ENCODE data around the gene MCRS1.
"Not testable (repeated sequence)": the region's sequence is repeated elsewhere in the genome, so short reads cannot be mapped to it uniquely, and the experiment has no call there.

MCRS1 gene

DNA sequence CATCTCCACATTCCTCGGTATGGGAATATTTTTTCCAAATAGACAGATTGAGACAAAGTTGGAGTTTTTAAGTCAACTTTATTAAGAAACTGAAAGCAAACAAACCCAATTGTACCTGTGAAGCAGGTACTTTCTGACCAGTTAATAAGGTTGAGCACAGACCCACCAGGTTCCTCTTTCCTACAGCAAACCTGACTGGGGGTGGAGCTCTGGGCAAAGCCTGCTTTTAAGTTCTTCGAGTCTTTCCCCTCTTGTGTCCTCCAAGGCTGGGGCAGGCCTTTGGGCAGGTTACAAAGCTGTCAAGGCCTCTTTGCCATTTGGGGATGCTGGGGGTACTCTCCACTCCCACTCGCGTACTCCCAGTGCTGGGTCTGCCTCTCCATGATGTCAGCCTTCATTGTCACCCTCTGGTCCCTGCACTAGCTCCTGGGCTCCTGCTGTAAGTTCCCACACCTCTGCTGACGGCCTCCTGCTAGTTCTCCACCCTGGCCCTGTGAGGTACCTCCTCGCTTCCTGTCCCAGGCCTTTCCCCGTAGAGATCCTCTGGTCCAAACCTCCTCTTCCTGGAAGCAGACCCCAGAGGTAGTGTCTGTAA lies 25.9 kb downstream of the MCRS1 start:
- DNase-seq (ENCODE audit: low read depth in 1 of 2, low spot score in 1 of 2) = no peak

DNA sequence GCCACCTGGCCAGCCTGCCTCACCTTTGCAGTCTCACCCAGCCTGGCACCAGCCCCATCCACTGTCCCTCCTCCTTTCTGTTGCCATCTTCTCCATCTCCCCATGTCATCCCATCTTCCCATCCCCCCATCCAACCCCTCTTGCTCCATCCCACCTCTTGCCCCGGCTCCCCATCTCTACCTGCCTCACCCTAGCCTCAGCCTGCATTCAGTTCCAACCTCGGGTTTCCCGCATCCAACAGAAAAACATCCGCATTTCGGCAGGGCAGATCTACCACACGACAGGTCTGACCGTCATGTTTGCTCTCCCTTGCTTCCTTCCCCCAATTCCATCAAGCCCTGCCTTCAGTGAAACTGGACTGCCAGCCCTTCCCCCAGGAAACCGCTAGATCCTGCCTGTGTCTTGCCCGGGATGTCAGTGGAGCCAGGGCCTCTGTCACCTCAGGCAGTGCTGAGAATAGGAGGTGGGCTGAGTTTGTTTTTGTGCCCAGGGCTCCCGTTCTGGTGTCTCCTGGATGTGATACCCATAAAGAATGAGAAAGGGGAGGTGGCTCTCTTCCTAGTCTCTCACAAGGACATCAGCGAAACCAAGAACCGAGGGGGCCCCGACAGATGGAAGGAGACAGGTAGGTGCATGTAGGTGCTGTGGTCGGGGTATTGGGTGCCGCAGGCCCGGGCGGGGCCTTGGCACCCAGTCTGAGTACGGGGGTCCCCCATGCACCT lies 26.6 kb downstream of the MCRS1 start:
- no peak for DNase-seq (ENCODE audit: low read depth in 1 of 2, low spot score in 1 of 2)

- DNase-seq (ENCODE audit: low read depth in 1 of 2, low spot score in 1 of 2) = no peak
Observed at GRCh38 chr12:49540229-49541139, 27.5 kb downstream of the MCRS1 start.

DNA sequence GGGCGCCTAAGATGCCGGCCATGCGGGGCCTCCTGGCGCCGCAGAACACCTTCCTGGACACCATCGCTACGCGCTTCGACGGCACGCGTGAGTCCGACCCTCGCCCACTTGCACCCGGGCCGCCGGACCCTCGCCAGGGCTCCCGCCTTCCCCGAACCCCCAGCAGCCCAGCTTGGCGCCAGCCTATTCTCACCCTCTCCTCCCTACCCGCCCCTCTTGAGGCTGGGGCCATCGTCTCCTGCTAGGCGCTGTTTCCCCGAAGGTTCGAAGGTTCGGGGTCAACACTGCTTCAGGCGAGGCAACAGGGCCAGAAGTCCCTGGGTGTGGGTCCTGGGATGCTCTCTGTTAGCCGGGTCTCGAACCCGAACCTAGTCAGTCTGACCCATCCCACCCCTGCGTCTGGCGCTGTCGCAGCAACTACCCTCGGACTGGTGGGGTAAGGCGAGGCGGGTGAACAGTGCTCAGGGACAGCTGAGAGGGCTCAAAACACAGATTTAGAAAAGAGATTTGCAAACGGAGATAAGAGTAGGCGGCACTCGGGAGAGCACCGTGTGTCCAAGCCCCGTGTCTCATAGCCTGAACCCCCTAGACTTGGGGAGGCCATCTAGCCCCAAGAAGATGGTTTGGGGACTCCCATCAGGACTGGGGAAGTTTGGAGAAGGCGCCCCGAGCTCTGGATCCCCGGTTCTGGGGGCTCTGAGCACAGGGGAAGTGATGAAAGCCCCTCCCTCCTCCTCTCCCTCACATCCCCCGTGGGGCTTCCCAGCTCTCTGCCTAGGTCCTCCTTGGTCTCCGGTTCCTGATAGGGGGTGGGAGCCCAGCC lies 28.3 kb downstream of the MCRS1 start:
- no peak for DNase-seq (ENCODE audit: low read depth in 1 of 2, low spot score in 1 of 2)

DNA sequence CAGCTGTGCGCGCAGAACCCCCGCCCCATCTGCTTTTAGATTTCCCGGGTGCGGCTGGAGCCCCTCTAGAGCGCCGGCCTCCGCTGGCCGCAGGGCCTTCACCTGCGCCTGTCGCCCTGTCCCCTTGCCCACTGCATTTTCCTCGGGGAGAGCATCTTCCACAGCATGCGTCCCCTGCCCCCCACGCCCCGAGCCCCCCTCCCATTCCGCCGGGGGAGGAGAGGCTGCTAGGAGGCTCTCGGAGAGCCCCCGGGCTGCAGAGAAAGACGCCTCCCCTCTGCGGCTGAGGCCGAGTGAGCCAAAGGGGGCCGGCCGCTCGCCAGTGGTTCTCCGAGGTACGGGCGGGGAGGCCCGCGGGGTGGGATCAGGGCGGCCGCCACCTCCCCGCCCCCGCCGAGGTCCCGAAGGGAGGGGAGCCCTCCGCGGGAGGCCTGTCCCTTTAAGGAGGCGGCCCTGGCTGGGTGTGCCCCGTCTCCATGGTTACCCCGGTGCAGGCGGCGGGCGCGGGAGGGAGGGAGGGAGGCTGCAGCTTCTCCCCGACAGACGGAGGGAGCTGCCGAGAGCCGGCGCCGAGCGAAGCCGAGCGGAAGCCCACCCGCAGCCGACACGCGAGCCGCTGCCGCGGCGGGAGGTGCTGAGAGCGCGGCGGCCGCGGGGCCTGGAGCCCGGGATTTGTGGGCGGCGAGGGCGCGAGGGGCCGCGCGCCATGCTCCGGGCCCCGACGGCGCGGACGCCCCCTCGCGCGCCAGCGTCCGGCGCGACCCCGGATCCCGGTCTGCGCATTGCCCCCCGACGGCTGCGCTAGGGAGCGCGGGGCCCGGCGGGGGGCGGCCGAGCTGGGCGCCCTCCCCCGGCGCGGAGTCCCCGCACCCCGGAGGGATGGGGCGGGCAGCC lies 29.2 kb downstream of the MCRS1 start, which contains the start of gene KCNH3:
TSS of gene KCNH3 (plus strand) at position 521 of the 894 bp plus-strand sequence. CDS start 387 bp downstream, outside the sequence.
- DNase-seq (ENCODE audit: low read depth in 1 of 2, low spot score in 1 of 2) = peak; percentile 68 to 82

- DNase-seq (ENCODE audit: low read depth in 1 of 2, low spot score in 1 of 2) = no peak
Observed at GRCh38 chr12:49537752-49538509, 30.0 kb downstream of the MCRS1 start.

GRCh38 chr12:49537231-49537751 lies 30.7 kb downstream of the MCRS1 start:
- DNase-seq (ENCODE audit: low read depth in 1 of 2, low spot score in 1 of 2) = no peak

DNA sequence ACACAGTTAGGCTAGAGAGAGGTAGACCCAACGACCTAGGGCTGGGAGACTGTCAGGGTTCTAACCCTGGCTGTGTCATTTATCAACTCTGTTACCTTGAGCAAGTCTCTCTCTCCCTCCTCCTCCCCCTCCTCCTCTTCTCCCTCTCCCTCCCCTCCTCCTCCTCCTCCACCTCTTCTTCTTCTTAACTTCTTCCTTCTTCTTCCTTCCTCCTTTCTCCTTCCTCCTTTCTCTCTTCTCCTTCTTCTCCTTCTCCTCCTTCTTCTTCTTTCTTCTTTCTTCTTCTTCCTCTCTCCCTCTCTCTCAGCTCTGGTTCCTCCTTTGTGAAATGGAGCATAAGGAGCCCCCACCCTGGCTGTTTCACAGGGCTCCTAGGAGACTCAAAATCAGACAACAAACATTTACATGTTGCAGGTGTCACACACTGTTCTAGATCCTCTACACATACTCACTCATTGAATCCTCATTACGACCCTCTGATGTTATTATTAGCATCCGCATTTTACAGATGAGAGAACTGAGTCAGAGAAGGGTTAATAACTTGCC lies 31.3 kb downstream of the MCRS1 start:
- no peak for DNase-seq (ENCODE audit: low read depth in 1 of 2, low spot score in 1 of 2)

DNA sequence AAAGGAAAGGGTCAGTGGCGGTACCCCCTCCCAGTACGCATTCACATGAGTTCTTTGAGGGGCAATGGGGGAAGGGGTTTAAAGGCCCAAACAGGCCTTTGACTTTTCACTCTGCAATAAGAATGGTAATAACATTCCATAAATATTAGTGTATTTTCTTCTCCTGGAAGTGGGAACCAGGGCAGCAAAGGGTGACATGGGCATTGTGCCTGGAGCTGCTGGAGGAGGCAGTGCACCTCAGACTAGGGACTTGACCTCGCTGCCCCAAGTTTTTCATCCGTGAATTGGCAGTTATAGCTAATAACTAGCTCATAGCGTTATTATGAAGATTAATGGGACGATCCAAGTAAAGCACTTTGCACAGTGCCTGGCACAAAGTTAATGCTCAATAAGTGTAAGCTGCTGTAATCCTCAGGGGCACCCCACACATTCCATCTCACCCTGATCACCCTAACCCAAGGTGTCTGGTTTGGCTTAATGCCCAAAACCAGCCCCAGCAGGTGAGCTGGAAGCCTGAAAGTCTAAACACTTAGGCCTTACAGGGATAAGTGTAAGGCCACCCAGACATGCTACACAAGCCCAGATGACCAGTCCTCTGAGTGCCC lies 31.9 kb downstream of the MCRS1 start:
- no peak for DNase-seq (ENCODE audit: low read depth in 1 of 2, low spot score in 1 of 2)

DNA sequence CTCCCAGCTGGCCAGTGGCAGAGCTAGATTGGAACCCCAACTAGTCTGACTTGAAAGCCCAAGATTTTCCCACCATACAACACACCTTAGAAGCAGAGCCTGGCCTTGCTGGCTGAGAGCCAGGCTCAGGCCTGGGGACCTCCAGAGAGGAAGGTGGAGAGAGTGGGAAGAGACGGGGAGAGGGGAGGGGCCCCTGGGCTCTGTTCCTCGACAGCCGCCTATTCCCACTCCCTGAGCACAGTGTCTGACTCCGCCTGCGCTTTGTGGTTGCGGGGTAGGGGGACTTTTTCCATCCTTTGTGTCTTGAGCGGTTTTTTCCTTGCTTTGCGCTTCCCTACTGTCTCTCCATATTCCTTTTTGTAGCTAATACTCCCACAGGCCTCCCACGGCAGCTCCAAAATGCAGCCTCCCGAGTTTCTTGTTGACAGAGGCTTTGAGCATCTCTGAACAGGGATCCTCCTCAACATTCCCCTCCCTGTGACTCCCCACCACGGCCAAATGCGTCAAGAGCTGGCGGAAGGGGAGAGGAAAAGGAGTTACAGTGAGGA lies 33.1 kb downstream of the MCRS1 start:
- DNase-seq (ENCODE audit: low read depth in 1 of 2, low spot score in 1 of 2) = no peak

DNA sequence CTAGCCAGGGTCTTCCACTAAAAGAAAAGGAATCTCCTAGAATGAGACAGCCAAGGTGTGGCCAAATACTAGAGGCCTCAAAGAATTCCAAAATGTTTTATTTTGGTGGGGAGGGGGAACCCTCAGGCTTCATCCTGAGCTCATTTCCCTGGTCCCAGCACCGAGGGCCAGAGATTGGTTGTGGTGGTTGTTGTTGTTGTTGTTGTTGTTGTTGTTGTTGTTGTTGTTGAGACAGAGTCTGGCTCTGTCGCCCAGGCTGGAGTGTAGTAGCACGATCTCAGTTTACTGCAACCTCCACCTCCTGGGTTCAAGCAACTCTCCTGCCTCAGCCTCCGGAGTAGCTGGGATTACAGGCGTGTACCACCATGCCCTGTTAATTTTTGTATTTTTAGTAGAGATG lies 33.8 kb downstream of the MCRS1 start:
- DNase-seq (ENCODE audit: low read depth in 1 of 2, low spot score in 1 of 2) = not testable (repeated sequence)

GRCh38 chr12:49533331-49533730 lies 34.6 kb downstream of the MCRS1 start:
- no peak for DNase-seq (ENCODE audit: low read depth in 1 of 2, low spot score in 1 of 2)

- no peak for DNase-seq (ENCODE audit: low read depth in 1 of 2, low spot score in 1 of 2)
Observed at GRCh38 chr12:49531745-49532144, 36.2 kb downstream of the MCRS1 start.

- no peak for DNase-seq (ENCODE audit: low read depth in 1 of 2, low spot score in 1 of 2)
Observed at GRCh38 chr12:49529414-49529813, 38.5 kb downstream of the MCRS1 start.

GRCh38 chr12:49527361-49528130 lies 40.4 kb downstream of the MCRS1 start:
- no peak for DNase-seq (ENCODE audit: low read depth in 1 of 2, low spot score in 1 of 2)

DNA sequence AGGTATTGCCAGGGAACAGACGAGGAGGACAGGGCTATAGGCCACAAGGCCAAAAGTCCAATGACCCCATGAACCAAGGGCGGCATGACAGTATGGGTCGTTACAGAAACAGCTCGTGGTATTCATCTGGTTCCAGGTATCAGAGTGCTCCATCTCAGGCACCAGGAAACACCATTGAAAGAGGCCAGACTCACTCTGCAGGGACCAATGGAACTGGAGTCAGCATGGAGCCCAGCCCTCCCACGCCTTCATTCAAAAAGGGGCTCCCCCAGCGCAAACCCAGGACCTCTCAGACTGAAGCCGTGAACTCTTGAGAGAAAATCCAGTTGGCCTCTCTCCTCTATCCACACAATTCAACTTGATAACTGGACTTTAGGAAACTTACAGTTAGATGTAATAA lies 42.0 kb downstream of the MCRS1 start:
- DNase-seq (ENCODE audit: low read depth in 1 of 2, low spot score in 1 of 2) = no peak

GRCh38 chr12:49524660-49525324 lies 43.1 kb downstream of the MCRS1 start:
- no peak for DNase-seq (ENCODE audit: low read depth in 1 of 2, low spot score in 1 of 2)

All from stimulated activated CD4-positive, alpha-beta T cell treated with anti-CD3 and anti-CD28 coated beads, Interleukin-15, amount 100 ng/mL, for 1 hour (primary cell).